ENCODE data around the gene ARHGAP44. TPM values are rescaled to one million over a fixed set of nuclear protein-coding genes. Genes with fewer than 3 reads are reported as not detected.
A peak's percentile ranks its signal among the peaks of the same experiment; 100 is the strongest.

Gene ARHGAP44
- total and polyA plus RNA-seq, 10 donors = 0.54 to 2.6 (median 1.6) TPM

GRCh38 chr17:12979246-12979645, 189.9 kb downstream of the ARHGAP44 start:
- H3K36me3 ChIP-seq = no peaks in the 10 kb centered on the region
- TF ChIP-seq POLR2A (IDR thresholded peaks at IDR 0.05) = no peak
- no peaks in the 10 kb centered on the region for H3K9me3 ChIP-seq
- intact Hi-C loops (cut with DNase I; ENCODE audit: low total_unique reads) = no loop called here
- H3K27ac ChIP-seq = no peak overlapping the region
- DNase-seq = no peak
- peaks cover 0 to 3% (median 1%) of the 10 kb centered on the region in 6 donors for H3K4me1 ChIP-seq
- H3K27me3 ChIP-seq (replicated peaks in 1 of 7) = peaks cover 0 to 25% (median 0%) of the 10 kb centered on the region in 7 donors
- H3K4me3 ChIP-seq = no peak overlapping the region
- 75 to 93% (median 91%) methylated on average over 4 to 5 of the region's 5 CpGs for WGBS, 5 donors

GRCh38 chr17:12979826-12980500, 190.7 kb downstream of the ARHGAP44 start:
- intact Hi-C loops (cut with DNase I; ENCODE audit: low total_unique reads) = no loop called here
- Histone ChIP-seq H3K27ac (no peak overlapping the region), H3K9me3 (no peaks in the 10 kb centered on the region), H3K4me1 (peaks cover 0 to under 1% (median 0%) of the 10 kb centered on the region in 6 donors), H3K36me3 (no peaks in the 10 kb centered on the region), H3K4me3 (no peak overlapping the region), H3K27me3 (replicated peaks in 1 of 7) (peaks cover 0 to 18% (median 0%) of the 10 kb centered on the region in 7 donors)
- WGBS, 5 donors = 88 to 91% (median 90%) methylated on average over 12 of the region's 12 CpGs
- no peak for DNase-seq
- TF ChIP-seq POLR2AphosphoS5 (IDR thresholded peaks at IDR 0.05) = no peak
- no peak for TF ChIP-seq POLR2A (IDR thresholded peaks at IDR 0.05)
- no peak for TF ChIP-seq CTCF (IDR thresholded peaks at IDR 0.05 in 8 of 11, conservative IDR thresholded peaks at IDR 0.05 in 3 of 11)

GRCh38 chr17:12982224-12982623, 192.9 kb downstream of the ARHGAP44 start:
- no peaks in the 10 kb centered on the region for H3K9me3 ChIP-seq
- no peaks in the 10 kb centered on the region for H3K36me3 ChIP-seq
- TF ChIP-seq POLR2AphosphoS5 (IDR thresholded peaks at IDR 0.05) (no peak), CTCF (IDR thresholded peaks at IDR 0.05 in 8 of 11, conservative IDR thresholded peaks at IDR 0.05 in 3 of 11) (no peak), POLR2A (IDR thresholded peaks at IDR 0.05) (no peak)
- H3K4me1 ChIP-seq = peaks cover 0 to 4% (median 0%) of the 10 kb centered on the region in 6 donors
- no peak for DNase-seq
- WGBS, 5 donors = 42 to 67% (median 60%) methylated on average over 6 of the region's 6 CpGs
- no peak overlapping the region for H3K4me3 ChIP-seq
- peaks cover 0 to 12% (median 0%) of the 10 kb centered on the region in 7 donors for H3K27me3 ChIP-seq (replicated peaks in 1 of 7)
- no peak overlapping the region for H3K27ac ChIP-seq
- intact Hi-C loops (cut with DNase I; ENCODE audit: low total_unique reads) = no loop called here

- Histone ChIP-seq H3K4me3 (no peak overlapping the region), H3K27me3 (replicated peaks in 1 of 7) (peaks cover 0 to 7% (median 0%) of the 10 kb centered on the region in 7 donors), H3K4me1 (peaks cover 0 to 7% (median 0%) of the 10 kb centered on the region in 6 donors), H3K36me3 (no peaks in the 10 kb centered on the region), H3K9me3 (no peaks in the 10 kb centered on the region), H3K27ac (peak overlapping the region in 6 of 8 donors; percentile 5 to 58 (median 44))
- intact Hi-C loops (cut with DNase I; ENCODE audit: low total_unique reads) = no loop called here
- peak; percentile 44 for DNase-seq
- TF ChIP-seq POLR2AphosphoS5 (IDR thresholded peaks at IDR 0.05) = no peak
- no peak for TF ChIP-seq CTCF (IDR thresholded peaks at IDR 0.05 in 8 of 11, conservative IDR thresholded peaks at IDR 0.05 in 3 of 11)
- TF ChIP-seq POLR2A (IDR thresholded peaks at IDR 0.05) = no peak
- WGBS, 5 donors = 70 to 84% (median 78%) methylated on average over 20 to 21 of the region's 21 CpGs
Observed at GRCh38 chr17:12983991-12984884, 194.9 kb downstream of the ARHGAP44 start.

Data from spleen (tissue), 11 donors.